DND-41 (cell line): ENCODE data around the gene SERTAD4.

Experiments
- CTCF ChIP-seq: IDR thresholded peaks from 2 replicates; pipeline ENCODE4 v1.5.1; 2012; ENCODE audit warnings: borderline replicate concordance, low read length, moderate library complexity, mild to moderate bottlenecking; ENCODE audit not compliant: poor library complexity, severe bottlenecking; ENCODE audit errors: extremely low read depth
- EZH2 ChIP-seq: IDR thresholded peaks from 3 replicates; pipeline ENCODE4 v1.6.1; 2012; ENCODE audit warnings: borderline replicate concordance, low read depth, mild to moderate bottlenecking, moderate library complexity, low read length, inconsistent platforms; ENCODE audit not compliant: severe bottlenecking

- no peak for TF ChIP-seq CTCF
- no peak for TF ChIP-seq EZH2
Observed at GRCh38 chr1:210293171-210293607, 60.6 kb downstream of the SERTAD4 start.
